Gastroesophageal sphincter (tissue), 4 donors: ENCODE measurements around the gene EDNRB. TPM values are rescaled to one million over a fixed set of nuclear protein-coding genes. Genes with fewer than 3 reads are reported as not detected.

Source experiments
- ATAC-seq: fragments of 150-250 bp; one replicate; pipeline ENCODE4 v1.9.1; 2016; ENCODE audit warnings: mild to moderate bottlenecking, moderate library complexity
- H3K27ac ChIP-seq, 4 donors: fragments of 200-600 bp; sonication (generic) in 3 of 4; 1 replicate in 3 of 4; 2 replicates in 1 of 4; pipeline ENCODE4 v1.5.1; 2016 to 2019
- H3K27me3 ChIP-seq: fragments of 200-600 bp; sonication (generic); one replicate; pipeline ENCODE4 v1.5.1; 2019
- H3K36me3 ChIP-seq, 2 donors: fragments of 200-600 bp; sonication (generic); one replicate each; pipeline ENCODE4 v1.5.1; 2019; ENCODE audit warnings: control low read depth in 1 of 2
- H3K4me1 ChIP-seq, 3 donors: fragments of 200-600 bp; sonication (generic); 1 replicate in 2 of 3; 2 replicates in 1 of 3; pipeline ENCODE4 v1.5.1; 2016 to 2019; ENCODE audit warnings: control low read depth in 2 of 3
- H3K4me3 ChIP-seq, 2 donors: fragments of 200-600 bp; sonication (generic); one replicate each; pipeline ENCODE4 v1.5.1; 2019; ENCODE audit warnings: mild to moderate bottlenecking in 1 of 2, moderate library complexity in 1 of 2
- H3K9me3 ChIP-seq, 3 donors: fragments of 200-600 bp; sonication (generic); one replicate each; pipeline ENCODE4 v1.5.1; 2017 to 2019; ENCODE audit warnings: control low read depth in 2 of 3
- CTCF ChIP-seq, 4 experiments: fragments of 200-600 bp in 2 of 4; fragments of 450-650 bp in 2 of 4; sonication (generic) in 1 of 4; IDR thresholded peaks; one replicate each; pipeline ENCODE4 v1.5.1; 2017 to 2019; ENCODE audit warnings: antibody characterized with exemption in 4 of 4, mild to moderate bottlenecking in 2 of 4, moderate library complexity in 2 of 4
- EP300 ChIP-seq: sonication (generic); formaldehyde crosslinking; IDR thresholded peaks from one replicate; pipeline ENCODE4 v1.6.1; 2017; ENCODE audit warnings: antibody characterized with exemption, mild to moderate bottlenecking
- POLR2A ChIP-seq, 2 donors: fragments of 450-650 bp; IDR thresholded peaks; one replicate each; pipeline ENCODE4 v1.6.1; 2017; ENCODE audit warnings: antibody characterized with exemption in 2 of 2, mild to moderate bottlenecking in 2 of 2, moderate library complexity in 1 of 2
- POLR2AphosphoS5 ChIP-seq: sonication (generic); formaldehyde crosslinking; IDR thresholded peaks from one replicate; pipeline ENCODE4 v1.6.1; 2017; ENCODE audit warnings: antibody characterized with exemption
- WGBS, 2 donors: methylation state at CpG; one replicate each; pipeline ENCODE4 v1.1.5; 2018; ENCODE audit warnings: low coverage in 1 of 2; 5-methylcytosine and 5-hydroxymethylcytosine counted together
- total RNA-seq, 4 donors: library from RNA; depleted of rRNA; stranded (reverse); fragments of >200 nt; gene quantifications; one replicate each; pipeline ENCODE4 v1.1.0, GENCODE V29; 2016

Gene EDNRB
- total RNA-seq, 4 donors from 2014 or later = 9.0 to 52.7 (median 37.8) TPM

GRCh38 chr13:77876176-77876575, 42.5 kb downstream of the EDNRB start:
- Histone ChIP-seq H3K27me3 (no peaks in the 10 kb centered on the region), H3K9me3 (no peaks in the 10 kb centered on the region), H3K4me3 (no peak overlapping the region), H3K27ac (no peak overlapping the region), H3K36me3 (no peaks in the 10 kb centered on the region), H3K4me1 (no peaks in the 10 kb centered on the region)
- TF ChIP-seq CTCF (IDR thresholded peaks at IDR 0.05) = no peak
- no peak for ATAC-seq
- whole genome bisulfite sequencing, 2 donors = 31 to 36% methylated on average over 2 of the region's 2 CpGs

- no peaks in the 10 kb centered on the region for H3K9me3 ChIP-seq
- H3K36me3 ChIP-seq = no peaks in the 10 kb centered on the region
- no peak overlapping the region for H3K27ac ChIP-seq
- no peak overlapping the region for H3K4me3 ChIP-seq
- no peaks in the 10 kb centered on the region for H3K4me1 ChIP-seq
- no peak for ATAC-seq
- TF ChIP-seq POLR2AphosphoS5 (no peak), EP300 (no peak), POLR2A (IDR thresholded peaks at IDR 0.05) (no peak), CTCF (IDR thresholded peaks at IDR 0.05) (no peak)
- 48 to 51% methylated on average over 4 of the region's 4 CpGs for WGBS, 2 donors
- no peaks in the 10 kb centered on the region for H3K27me3 ChIP-seq
These were observed 44.2 kb downstream of the EDNRB start for GRCh38 chr13:77874406-77874805.

- no peak for ATAC-seq
- H3K4me3 ChIP-seq = no peak overlapping the region
- no peaks in the 10 kb centered on the region for H3K4me1 ChIP-seq
- H3K9me3 ChIP-seq = peaks cover 0 to 6% (median 0%) of the 10 kb centered on the region in 3 donors
- H3K27ac ChIP-seq = no peak overlapping the region
- 80 to 100% methylated on average over 1 of the region's 5 CpGs for WGBS, 2 donors
- TF ChIP-seq EP300 = no peak
- no peak for TF ChIP-seq POLR2AphosphoS5
- no peak for TF ChIP-seq POLR2A (IDR thresholded peaks at IDR 0.05)
- TF ChIP-seq CTCF (IDR thresholded peaks at IDR 0.05) = no peak
- no peaks in the 10 kb centered on the region for H3K36me3 ChIP-seq
- H3K27me3 ChIP-seq = no peaks in the 10 kb centered on the region
These were observed 45.6 kb downstream of the EDNRB start for GRCh38 chr13:77872995-77873394.

GRCh38 chr13:77871596-77871995, 47.0 kb downstream of the EDNRB start:
- ATAC-seq = no peak
- H3K36me3 ChIP-seq = no peaks in the 10 kb centered on the region
- H3K27me3 ChIP-seq = no peaks in the 10 kb centered on the region
- no peaks in the 10 kb centered on the region for H3K4me1 ChIP-seq
- no peak overlapping the region for H3K27ac ChIP-seq
- no peak overlapping the region for H3K4me3 ChIP-seq
- TF ChIP-seq EP300 (no peak), POLR2A (IDR thresholded peaks at IDR 0.05) (no peak), POLR2AphosphoS5 (no peak), CTCF (IDR thresholded peaks at IDR 0.05) (no peak)
- peaks cover 0 to 6% (median 0%) of the 10 kb centered on the region in 3 donors for H3K9me3 ChIP-seq

- Histone ChIP-seq H3K4me1 (no peaks in the 10 kb centered on the region), H3K27ac (no peak overlapping the region), H3K27me3 (no peaks in the 10 kb centered on the region), H3K36me3 (no peaks in the 10 kb centered on the region), H3K9me3 (peaks cover 0 to 6% (median 0%) of the 10 kb centered on the region in 3 donors), H3K4me3 (no peak overlapping the region)
- TF ChIP-seq CTCF (IDR thresholded peaks at IDR 0.05) = no peak
- TF ChIP-seq POLR2AphosphoS5 = no peak
- no peak for TF ChIP-seq POLR2A (IDR thresholded peaks at IDR 0.05)
- TF ChIP-seq EP300 = no peak
- WGBS, 2 donors = 88 to 100% methylated on average over 1 of the region's 1 CpG
- ATAC-seq = no peak
These were observed 49.9 kb downstream of the EDNRB start for GRCh38 chr13:77868717-77869116.
